SK-N-SH treated with all-trans-retinoic acid at 6 μM for 48 hours (cell line): ENCODE data around the gene MAML3.

Source experiments
- ATAC-seq: fragments of 200-7000 bp; cut with Tn5 transposase; 3 replicates; pipeline ENCODE4 v1.9.1; 2020; ENCODE audit warnings: mild to moderate bottlenecking, moderate library complexity
- ARNTL ChIP-seq: fragments of 450-650 bp; formaldehyde crosslinking; IDR thresholded peaks from 2 replicates; pipeline ENCODE4 v1.5.0; 2020; ENCODE audit warnings: low read depth, mild to moderate bottlenecking, moderate library complexity, borderline replicate concordance
- BACH2 ChIP-seq: fragments of 250-450 bp; sonication (Bioruptor Pico); IDR thresholded peaks from 2 replicates; pipeline ENCODE4 v1.9.0; 2021; ENCODE audit warnings: mild to moderate bottlenecking, borderline replicate concordance
- ESRRG ChIP-seq: fragments of 250-450 bp; sonication (Bioruptor Pico); IDR thresholded peaks from 2 replicates; pipeline ENCODE4 v1.6.1; 2021; ENCODE audit warnings: mild to moderate bottlenecking
- GLIS3 ChIP-seq: fragments of 250-450 bp; sonication (Bioruptor Pico); IDR thresholded peaks from 2 replicates; pipeline ENCODE4 v1.5.0; 2020; ENCODE audit warnings: mild to moderate bottlenecking, moderate library complexity
- ISL1 ChIP-seq: fragments of 250-450 bp; sonication (Bioruptor Pico); IDR thresholded peaks from 2 replicates; pipeline ENCODE4 v2.1.2; 2022; ENCODE audit warnings: mild to moderate bottlenecking, moderate library complexity
- PPARA ChIP-seq: fragments of 250-450 bp; sonication (Bioruptor Pico); IDR thresholded peaks from 2 replicates; pipeline ENCODE4 v1.5.0; 2020; ENCODE audit warnings: mild to moderate bottlenecking, borderline replicate concordance
- RARB ChIP-seq: fragments of 250-450 bp; sonication (Bioruptor Pico); IDR thresholded peaks from 2 replicates; pipeline ENCODE4 v1.8.0; 2021; ENCODE audit warnings: mild to moderate bottlenecking, moderate library complexity
- TCF4 ChIP-seq: fragments of 250-450 bp; sonication (Bioruptor Pico); IDR thresholded peaks from 2 replicates; pipeline ENCODE4 v1.8.0; 2021; ENCODE audit warnings: mild to moderate bottlenecking, moderate library complexity, borderline replicate concordance
- TOX ChIP-seq: fragments of 250-450 bp; sonication (Bioruptor Pico); IDR thresholded peaks from 2 replicates; pipeline ENCODE4 v1.8.0; 2021; ENCODE audit warnings: mild to moderate bottlenecking, moderate library complexity, borderline replicate concordance
- ZFP30 ChIP-seq: fragments of 450-650 bp; formaldehyde crosslinking; IDR thresholded peaks from 2 replicates; pipeline ENCODE4 v1.5.0; 2022; ENCODE audit warnings: mild to moderate bottlenecking, moderate library complexity
- ZNF565 ChIP-seq: fragments of 450-650 bp; formaldehyde crosslinking; conservative IDR thresholded peaks from 2 replicates; pipeline ENCODE4 v1.5.0; 2020; ENCODE audit warnings: low read depth, mild to moderate bottlenecking, moderate library complexity
- TF ChIP-seq, protein P1 (sequence below): fragments of 250-450 bp; sonication (Bioruptor Pico); IDR thresholded peaks from 2 replicates; pipeline ENCODE4 v1.8.0; 2020; ENCODE audit warnings: mild to moderate bottlenecking, moderate library complexity, borderline replicate concordance
- TF ChIP-seq, protein P2 (sequence below): fragments of 250-450 bp; sonication (Bioruptor Pico); IDR thresholded peaks from 2 replicates; pipeline ENCODE4 v1.8.0; 2021; ENCODE audit warnings: low read depth, mild to moderate bottlenecking, moderate library complexity, borderline replicate concordance
- TF ChIP-seq, protein P3 (sequence below): fragments of 250-450 bp; sonication (Bioruptor Pico); IDR thresholded peaks from 2 replicates; pipeline ENCODE4 v1.5.0; 2020; ENCODE audit warnings: mild to moderate bottlenecking, moderate library complexity
- TF ChIP-seq, protein P4 (sequence below): fragments of 250-450 bp; sonication (Bioruptor Pico); IDR thresholded peaks from 2 replicates; pipeline ENCODE4 v1.5.1; 2021; ENCODE audit warnings: mild to moderate bottlenecking, moderate library complexity

Gene MAML3

DNA sequence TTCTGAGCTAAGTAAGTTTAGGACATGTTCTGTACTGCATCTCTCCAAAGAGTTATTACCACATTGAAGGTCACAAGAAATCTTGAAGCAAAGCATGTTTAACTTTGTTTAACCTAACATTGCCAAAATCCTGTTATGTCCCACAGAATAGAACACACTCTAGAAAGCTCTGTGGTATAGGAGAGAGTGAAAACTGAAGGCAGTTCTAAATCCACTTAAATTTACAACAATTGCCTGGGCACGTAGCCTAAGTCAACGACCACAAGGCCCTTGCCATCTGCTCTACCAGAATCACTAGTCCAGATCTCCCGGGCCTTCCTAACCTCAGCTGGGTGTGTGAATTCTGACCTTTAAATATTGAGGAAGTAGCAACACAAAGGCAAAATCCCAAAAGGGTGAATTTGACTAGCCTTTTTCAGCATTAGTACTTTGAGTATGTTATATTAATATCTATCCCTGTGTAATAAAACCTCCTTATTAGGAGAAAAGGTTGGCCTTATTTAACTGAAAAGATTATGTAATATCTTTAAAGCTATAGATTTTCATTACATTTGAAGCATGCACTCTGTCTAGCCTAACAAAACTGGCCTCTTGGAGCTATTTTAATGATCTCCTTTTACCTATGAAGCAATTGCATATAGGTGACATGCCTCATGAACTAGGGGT, 4.5 kb upstream of the MAML3 start:
- ATAC-seq, result no peak
- TF ChIP-seq ZFP30 (CRISPR knock-in tag) (no peak), TCF4 (CRISPR knock-in tag) (peak; percentile 69), GLIS3 (CRISPR knock-in tag) (no peak), ESRRG (no peak), BACH2 (CRISPR knock-in tag) (no peak), TOX (CRISPR knock-in tag) (no peak)
- TF ChIP-seq, protein P1, sequence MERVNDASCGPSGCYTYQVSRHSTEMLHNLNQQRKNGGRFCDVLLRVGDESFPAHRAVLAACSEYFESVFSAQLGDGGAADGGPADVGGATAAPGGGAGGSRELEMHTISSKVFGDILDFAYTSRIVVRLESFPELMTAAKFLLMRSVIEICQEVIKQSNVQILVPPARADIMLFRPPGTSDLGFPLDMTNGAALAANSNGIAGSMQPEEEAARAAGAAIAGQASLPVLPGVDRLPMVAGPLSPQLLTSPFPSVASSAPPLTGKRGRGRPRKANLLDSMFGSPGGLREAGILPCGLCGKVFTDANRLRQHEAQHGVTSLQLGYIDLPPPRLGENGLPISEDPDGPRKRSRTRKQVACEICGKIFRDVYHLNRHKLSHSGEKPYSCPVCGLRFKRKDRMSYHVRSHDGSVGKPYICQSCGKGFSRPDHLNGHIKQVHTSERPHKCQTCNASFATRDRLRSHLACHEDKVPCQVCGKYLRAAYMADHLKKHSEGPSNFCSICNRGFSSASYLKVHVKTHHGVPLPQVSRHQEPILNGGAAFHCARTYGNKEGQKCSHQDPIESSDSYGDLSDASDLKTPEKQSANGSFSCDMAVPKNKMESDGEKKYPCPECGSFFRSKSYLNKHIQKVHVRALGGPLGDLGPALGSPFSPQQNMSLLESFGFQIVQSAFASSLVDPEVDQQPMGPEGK (CRISPR knock-in tag), result no peak
- TF ChIP-seq, all 23 proteins: peak for 1

DNA sequence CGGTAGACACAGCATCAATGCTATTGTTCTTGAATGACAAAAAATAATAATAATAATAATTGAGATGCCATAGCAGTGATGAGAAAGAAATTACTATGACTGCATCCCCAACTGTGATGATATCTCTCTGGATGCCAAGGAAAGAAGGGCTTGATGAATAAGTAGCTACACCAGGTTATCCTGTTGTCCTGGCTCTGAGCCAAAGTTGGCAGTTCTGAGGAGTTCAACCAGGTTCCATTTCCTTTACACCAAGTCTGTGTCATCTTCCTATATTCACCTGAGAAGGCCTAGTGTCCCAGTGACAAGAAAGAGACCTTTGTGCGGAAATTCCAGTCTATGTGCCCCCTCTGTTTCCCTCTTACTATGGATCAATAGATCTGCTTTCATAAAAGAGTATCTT, 3.4 kb upstream of the MAML3 start:
- TF ChIP-seq, protein P1 (CRISPR knock-in tag), result no peak
- ATAC-seq, result no peak

DNA sequence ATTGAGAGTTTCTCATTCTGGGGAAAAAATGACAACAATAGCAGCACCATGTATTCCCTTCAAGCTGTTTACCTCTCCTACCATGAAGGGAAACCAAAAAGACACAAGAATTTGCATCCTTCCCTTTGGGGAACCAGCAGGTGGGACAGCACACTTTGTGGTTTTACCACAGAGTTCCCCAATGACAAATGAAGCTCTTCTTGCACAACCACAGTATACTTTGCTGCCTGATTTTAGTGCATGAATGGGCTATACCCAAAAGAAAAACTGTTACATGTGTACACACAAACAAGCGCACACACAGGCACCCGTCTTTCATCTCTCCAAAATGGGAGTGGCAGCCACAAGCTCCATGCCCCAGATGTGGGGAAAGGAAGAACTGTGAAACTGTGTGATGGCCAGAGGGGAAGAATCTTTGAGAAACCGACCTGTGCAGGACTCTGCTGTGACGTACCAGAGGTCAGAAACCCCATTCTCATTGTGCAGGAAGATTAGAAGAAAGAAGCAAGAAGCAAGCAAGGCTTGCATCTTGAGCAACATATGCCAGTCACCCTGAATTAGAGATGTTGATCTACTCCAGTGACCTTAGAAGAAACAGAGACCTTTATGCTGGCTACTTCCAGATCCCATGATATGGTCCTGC, 2.7 kb upstream of the MAML3 start:
- no peak for ATAC-seq
- TF ChIP-seq, protein P2, sequence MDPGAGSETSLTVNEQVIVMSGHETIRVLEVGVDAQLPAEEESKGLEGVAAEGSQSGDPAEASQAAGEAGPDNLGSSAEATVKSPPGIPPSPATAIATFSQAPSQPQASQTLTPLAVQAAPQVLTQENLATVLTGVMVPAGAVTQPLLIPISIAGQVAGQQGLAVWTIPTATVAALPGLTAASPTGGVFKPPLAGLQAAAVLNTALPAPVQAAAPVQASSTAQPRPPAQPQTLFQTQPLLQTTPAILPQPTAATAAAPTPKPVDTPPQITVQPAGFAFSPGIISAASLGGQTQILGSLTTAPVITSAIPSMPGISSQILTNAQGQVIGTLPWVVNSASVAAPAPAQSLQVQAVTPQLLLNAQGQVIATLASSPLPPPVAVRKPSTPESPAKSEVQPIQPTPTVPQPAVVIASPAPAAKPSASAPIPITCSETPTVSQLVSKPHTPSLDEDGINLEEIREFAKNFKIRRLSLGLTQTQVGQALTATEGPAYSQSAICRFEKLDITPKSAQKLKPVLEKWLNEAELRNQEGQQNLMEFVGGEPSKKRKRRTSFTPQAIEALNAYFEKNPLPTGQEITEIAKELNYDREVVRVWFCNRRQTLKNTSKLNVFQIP (CRISPR knock-in tag), result no peak
- TF ChIP-seq RARB (no peak), ARNTL (CRISPR knock-in tag) (no peak), ZNF565 (CRISPR knock-in tag) (no peak), GLIS3 (CRISPR knock-in tag) (no peak)

DNA sequence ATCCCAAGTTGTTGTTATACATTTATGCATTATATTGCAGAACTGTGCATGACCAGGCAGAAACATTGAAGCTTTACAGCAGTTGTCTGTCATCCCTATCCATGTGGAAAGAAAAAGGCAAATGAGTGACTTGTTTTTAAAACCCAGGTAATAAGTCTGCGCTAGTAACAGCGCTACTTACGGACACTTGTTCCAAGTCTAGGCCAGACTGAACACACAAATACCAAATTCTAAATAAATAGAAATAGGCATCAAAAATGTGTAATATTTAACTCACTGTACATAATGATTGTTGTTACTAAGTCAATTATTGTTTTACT, 548 bp upstream of the MAML3 start:
- no peak for TF ChIP-seq RARB
- TF ChIP-seq TOX (CRISPR knock-in tag), result no peak
- TF ChIP-seq, protein P2 (CRISPR knock-in tag), result no peak
- TF ChIP-seq TCF4 (CRISPR knock-in tag), result no peak
- no peak for TF ChIP-seq ESRRG
- no peak for TF ChIP-seq ZNF565 (CRISPR knock-in tag)
- TF ChIP-seq, protein P3, sequence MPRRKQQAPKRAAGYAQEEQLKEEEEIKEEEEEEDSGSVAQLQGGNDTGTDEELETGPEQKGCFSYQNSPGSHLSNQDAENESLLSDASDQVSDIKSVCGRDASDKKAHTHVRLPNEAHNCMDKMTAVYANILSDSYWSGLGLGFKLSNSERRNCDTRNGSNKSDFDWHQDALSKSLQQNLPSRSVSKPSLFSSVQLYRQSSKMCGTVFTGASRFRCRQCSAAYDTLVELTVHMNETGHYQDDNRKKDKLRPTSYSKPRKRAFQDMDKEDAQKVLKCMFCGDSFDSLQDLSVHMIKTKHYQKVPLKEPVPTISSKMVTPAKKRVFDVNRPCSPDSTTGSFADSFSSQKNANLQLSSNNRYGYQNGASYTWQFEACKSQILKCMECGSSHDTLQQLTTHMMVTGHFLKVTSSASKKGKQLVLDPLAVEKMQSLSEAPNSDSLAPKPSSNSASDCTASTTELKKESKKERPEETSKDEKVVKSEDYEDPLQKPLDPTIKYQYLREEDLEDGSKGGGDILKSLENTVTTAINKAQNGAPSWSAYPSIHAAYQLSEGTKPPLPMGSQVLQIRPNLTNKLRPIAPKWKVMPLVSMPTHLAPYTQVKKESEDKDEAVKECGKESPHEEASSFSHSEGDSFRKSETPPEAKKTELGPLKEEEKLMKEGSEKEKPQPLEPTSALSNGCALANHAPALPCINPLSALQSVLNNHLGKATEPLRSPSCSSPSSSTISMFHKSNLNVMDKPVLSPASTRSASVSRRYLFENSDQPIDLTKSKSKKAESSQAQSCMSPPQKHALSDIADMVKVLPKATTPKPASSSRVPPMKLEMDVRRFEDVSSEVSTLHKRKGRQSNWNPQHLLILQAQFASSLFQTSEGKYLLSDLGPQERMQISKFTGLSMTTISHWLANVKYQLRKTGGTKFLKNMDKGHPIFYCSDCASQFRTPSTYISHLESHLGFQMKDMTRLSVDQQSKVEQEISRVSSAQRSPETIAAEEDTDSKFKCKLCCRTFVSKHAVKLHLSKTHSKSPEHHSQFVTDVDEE (CRISPR knock-in tag), result no peak
- TF ChIP-seq PPARA, result no peak
- no peak for TF ChIP-seq ISL1 (CRISPR knock-in tag)
- ATAC-seq, result no peak

DNA sequence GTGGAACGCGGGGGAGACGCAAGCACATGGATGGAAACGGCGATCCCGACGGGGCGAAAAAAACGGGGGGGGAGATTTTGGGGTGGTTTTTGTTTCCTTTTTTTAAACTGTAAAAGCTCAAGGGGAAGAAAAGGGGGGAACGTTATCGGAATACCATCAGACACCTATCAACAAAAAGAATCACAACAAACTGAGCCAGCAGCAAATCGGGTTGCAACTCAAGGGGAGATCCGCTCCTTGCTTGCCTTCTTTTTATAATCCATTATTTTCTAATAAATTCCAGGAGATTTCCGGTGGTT, 616 bp downstream of the MAML3 start:
- TF ChIP-seq, protein P4, sequence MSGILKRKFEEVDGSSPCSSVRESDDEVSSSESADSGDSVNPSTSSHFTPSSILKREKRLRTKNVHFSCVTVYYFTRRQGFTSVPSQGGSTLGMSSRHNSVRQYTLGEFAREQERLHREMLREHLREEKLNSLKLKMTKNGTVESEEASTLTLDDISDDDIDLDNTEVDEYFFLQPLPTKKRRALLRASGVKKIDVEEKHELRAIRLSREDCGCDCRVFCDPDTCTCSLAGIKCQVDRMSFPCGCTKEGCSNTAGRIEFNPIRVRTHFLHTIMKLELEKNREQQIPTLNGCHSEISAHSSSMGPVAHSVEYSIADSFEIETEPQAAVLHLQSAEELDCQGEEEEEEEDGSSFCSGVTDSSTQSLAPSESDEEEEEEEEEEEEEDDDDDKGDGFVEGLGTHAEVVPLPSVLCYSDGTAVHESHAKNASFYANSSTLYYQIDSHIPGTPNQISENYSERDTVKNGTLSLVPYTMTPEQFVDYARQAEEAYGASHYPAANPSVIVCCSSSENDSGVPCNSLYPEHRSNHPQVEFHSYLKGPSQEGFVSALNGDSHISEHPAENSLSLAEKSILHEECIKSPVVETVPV (CRISPR knock-in tag), result no peak
- no peak for TF ChIP-seq GLIS3 (CRISPR knock-in tag)
- TF ChIP-seq, all 23 proteins: peak for 0
- no peak for ATAC-seq
